Gastroesophageal sphincter (tissue), 3 donors: ENCODE measurements around the gene SCD.

Experiments
- EP300 ChIP-seq: sonication (generic); formaldehyde crosslinking; IDR thresholded peaks from one replicate; pipeline ENCODE4 v1.6.1; 2017; ENCODE audit warnings: antibody characterized with exemption, mild to moderate bottlenecking
- POLR2A ChIP-seq, 2 donors: fragments of 450-650 bp; IDR thresholded peaks; one replicate each; pipeline ENCODE4 v1.6.1; 2017; ENCODE audit warnings: antibody characterized with exemption in 2 of 2, mild to moderate bottlenecking in 2 of 2, moderate library complexity in 1 of 2
- TF ChIP-seq, protein P1 (sequence below), 4 experiments: fragments of 200-600 bp in 2 of 4; fragments of 450-650 bp in 2 of 4; sonication (generic) in 1 of 4; IDR thresholded peaks; one replicate each; pipeline ENCODE4 v1.5.1; 2017 to 2019; ENCODE audit warnings: antibody characterized with exemption in 4 of 4, mild to moderate bottlenecking in 2 of 4, moderate library complexity in 2 of 4

DNA sequence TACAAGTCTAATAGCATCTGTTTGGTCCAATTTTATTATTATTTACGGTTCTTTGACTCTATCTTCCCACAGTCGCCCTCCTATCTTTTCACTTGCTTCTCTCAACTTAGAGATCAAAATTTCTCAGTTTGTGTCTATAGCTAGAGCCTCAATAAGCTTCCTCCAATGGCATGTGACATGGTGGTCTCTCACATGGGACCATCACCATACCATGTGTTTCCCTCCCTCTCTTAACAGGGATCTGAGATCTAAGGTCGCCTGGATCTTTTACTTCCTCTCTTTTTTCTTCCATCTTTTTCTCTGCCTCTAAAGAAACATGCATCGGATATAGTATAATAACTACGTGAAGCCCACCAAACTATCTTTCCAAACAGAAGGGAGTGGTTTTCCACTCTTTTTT lies 18.8 kb upstream of the SCD start:
- no peak for TF ChIP-seq POLR2A (IDR thresholded peaks at IDR 0.05)
- TF ChIP-seq, protein P1, sequence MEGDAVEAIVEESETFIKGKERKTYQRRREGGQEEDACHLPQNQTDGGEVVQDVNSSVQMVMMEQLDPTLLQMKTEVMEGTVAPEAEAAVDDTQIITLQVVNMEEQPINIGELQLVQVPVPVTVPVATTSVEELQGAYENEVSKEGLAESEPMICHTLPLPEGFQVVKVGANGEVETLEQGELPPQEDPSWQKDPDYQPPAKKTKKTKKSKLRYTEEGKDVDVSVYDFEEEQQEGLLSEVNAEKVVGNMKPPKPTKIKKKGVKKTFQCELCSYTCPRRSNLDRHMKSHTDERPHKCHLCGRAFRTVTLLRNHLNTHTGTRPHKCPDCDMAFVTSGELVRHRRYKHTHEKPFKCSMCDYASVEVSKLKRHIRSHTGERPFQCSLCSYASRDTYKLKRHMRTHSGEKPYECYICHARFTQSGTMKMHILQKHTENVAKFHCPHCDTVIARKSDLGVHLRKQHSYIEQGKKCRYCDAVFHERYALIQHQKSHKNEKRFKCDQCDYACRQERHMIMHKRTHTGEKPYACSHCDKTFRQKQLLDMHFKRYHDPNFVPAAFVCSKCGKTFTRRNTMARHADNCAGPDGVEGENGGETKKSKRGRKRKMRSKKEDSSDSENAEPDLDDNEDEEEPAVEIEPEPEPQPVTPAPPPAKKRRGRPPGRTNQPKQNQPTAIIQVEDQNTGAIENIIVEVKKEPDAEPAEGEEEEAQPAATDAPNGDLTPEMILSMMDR (IDR thresholded peaks at IDR 0.05), result no peak
- no peak for TF ChIP-seq EP300
